NK-92 treated with Interleukin-12 subunit alpha and Interleukin-12 subunit beta, amount 100 ng/mL, for 24 hours (cell line): Measurements from ENCODE around the gene HOPX.
A peak's percentile ranks its signal among the peaks of the same experiment; 100 is the strongest.
"Not testable (repeated sequence)": the region's sequence is repeated elsewhere in the genome, so short reads cannot be mapped to it uniquely, and the experiment has no call there.

ENCODE experiments used
- DNase-seq: peaks from one replicate; lab custom pipeline; 2025; lab: John Stamatoyannopoulos, UW

The HOPX gene

GRCh38 chr4:56626963-56627362 is 54.1 kb downstream of the HOPX start:
- DNase-seq: peak; percentile 40

DNA sequence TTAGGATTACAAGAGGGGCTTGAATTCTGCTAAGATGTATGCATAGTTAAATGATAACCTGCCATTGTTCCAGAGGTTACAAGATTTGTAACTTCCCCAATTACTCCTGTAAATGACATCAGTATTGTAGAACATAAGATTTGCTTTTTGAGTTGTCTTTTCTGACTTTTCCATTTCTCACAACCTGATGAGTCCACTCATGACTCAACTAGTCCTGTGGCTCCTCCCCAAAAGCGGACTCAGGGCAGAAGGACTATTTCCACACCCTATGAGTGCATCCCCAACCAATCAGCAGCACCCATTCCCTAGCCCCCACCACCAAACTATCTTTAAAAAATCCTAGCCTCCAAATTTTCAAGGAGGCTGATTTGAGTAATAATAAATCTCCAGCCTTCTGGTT is 54.7 kb downstream of the HOPX start:
- peak; percentile 7 for DNase-seq

GRCh38 chr4:56622176-56622575 is 58.9 kb downstream of the HOPX start:
- no peak for DNase-seq

DNA sequence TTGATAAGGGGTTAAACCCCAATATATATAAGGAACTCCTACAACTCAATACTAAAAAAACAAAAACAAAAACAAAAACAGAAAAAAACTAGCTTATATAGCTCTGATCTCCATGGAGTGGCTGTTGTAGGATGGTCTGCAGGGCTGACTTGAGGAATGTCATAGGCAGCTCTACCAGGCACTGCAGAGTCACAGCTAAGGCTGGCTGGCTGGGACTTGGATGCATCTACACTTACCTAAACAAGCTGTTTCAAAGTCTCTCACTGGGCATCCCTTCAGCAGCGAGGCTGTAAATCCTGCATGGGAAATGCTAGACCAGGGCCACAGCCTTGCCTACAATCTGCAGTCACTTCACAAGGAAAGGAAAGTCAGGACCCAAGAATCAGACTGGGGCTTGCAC is 61.3 kb downstream of the HOPX start:
- no peak for DNase-seq

DNA sequence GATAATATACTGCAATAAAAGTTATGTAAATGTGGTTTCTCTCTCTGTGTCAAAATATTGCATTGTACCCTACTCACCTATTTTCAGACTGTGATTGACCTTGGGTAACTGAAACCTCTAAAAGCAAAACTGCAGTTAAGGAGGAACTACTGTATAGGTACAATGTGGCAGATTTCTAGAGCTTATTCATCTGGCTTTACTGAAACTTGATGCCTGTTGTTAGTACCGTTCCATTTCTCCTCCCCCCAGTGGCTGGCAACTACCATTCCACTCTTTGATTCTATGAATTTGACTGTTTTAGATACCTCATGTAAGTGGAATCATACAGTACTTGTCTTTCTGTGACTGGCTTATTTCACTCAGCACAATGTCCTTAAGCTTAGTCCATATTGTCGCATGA is 61.9 kb downstream of the HOPX start:
- no peak for DNase-seq

- DNase-seq: no peak
These were observed 62.4 kb downstream of the HOPX start for GRCh38 chr4:56618734-56619133.

GRCh38 chr4:56613101-56613862 is 67.8 kb downstream of the HOPX start:
- DNase-seq: no peak

- no peak for DNase-seq
These were observed 68.8 kb downstream of the HOPX start for GRCh38 chr4:56612282-56612681.

DNA sequence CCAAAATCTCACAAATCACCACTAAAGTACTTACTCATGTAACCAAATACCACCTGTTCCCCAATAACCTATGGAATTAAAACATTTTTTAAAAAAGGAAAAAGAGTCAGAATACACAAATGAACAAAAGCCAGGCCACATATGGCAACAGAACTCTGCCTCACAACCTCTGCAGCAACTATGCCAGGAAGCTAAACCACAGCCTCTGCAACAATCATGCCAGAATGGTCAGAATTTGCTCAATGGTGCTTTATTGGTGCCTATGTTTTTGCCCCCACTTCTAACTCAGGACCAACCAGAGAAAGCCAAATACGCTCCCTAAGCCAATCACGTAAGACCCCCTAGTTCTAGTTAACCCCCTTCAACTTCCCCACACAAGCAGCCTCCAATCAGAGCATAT is 69.6 kb downstream of the HOPX start:
- DNase-seq: no peak

DNA sequence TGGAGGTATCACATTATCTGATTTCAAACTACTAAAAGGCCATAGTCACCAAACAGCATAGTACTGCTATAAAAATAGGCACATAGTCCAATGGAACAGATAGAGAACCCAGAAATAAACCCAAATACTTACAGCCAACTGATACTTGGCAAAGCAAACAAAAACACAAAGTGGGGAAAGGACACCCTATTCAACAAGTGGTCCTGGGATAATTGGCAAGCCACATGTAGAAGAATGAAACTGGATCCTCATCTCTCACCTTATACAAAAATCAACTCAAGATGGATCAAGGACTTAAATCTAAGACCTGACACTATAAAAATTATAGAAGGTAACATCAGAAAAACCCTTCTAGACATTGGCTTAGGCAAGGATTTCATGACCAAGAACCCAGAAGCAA is 70.9 kb downstream of the HOPX start:
- DNase-seq: not testable (repeated sequence)

DNA sequence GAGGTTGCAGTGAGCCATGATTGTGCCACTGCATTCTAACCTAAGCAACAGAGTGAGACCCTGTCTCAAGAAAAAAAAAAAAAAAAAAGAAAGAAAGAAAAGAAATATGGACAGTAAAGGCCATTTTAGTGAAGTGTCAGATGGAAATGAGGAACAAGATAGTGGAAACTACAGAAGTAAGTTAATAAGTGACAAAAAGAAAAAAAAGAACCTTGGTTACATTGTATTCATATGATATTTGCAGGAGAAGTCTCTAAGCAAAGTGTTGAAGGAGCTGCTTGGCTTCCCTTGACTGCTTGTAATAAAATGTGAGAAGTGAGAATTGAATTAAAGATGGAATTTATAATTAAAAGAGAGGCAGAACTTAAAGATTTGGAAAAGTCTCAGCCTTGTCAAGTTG is 73.2 kb downstream of the HOPX start:
- no peak for DNase-seq

GRCh38 chr4:56606385-56606784 is 74.7 kb downstream of the HOPX start:
- no peak for DNase-seq

DNA sequence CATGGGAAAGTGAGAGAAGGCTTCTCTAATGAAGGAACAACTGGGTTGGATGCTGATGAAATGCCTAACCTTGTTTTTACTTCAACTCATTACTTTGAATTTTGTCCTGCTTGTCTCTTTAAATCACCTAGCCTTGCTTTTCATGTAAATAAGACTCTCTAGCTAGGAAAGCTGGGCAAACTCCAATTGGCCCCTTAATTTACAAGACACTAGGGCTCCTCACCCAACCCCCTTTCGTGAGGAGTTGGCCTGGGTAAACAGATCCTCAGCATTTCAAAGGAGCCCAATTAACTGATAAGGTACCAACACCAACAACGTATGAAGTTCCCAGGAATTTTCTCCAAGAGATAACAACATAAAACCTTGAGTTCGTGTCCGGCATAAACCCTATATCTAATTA is 75.6 kb downstream of the HOPX start:
- not testable (repeated sequence) for DNase-seq

- DNase-seq: no peak
These were observed 77.8 kb downstream of the HOPX start for GRCh38 chr4:56603297-56603696.
